Trophoblast cell (in vitro differentiated cells and primary cell): Measurements from ENCODE around the gene DNAH3.

Experiments used
- DNase-seq, 2 donors: peaks; one replicate each; pipeline ENCODE4 v3.0.0-alpha.2; 2016
- H2AFZ ChIP-seq: 2 replicates; pipeline ENCODE4 v1.6.1; 2013; ENCODE audit warnings: low read length, moderate library complexity, mild to moderate bottlenecking; ENCODE audit not compliant: insufficient read depth, poor library complexity
- H2AK5ac ChIP-seq: 2 replicates; pipeline ENCODE4 v1.6.1; 2013; ENCODE audit warnings: mild to moderate bottlenecking, low read length
- H2BK120ac ChIP-seq: 2 replicates; pipeline ENCODE4 v1.6.1; 2013; ENCODE audit warnings: low read length, mild to moderate bottlenecking, moderate library complexity; ENCODE audit not compliant: insufficient read depth, poor library complexity
- H2BK12ac ChIP-seq: 2 replicates; pipeline ENCODE4 v1.6.1; 2013; ENCODE audit warnings: mild to moderate bottlenecking, low read length, moderate library complexity
- H2BK5ac ChIP-seq: 2 replicates; pipeline ENCODE4 v1.6.1; 2013; ENCODE audit warnings: low read length, low read depth, moderate library complexity, mild to moderate bottlenecking; ENCODE audit not compliant: poor library complexity
- H3K14ac ChIP-seq: 2 replicates; pipeline ENCODE4 v1.6.1; 2013; ENCODE audit warnings: mild to moderate bottlenecking, low read length
- H3K18ac ChIP-seq: 2 replicates; pipeline ENCODE4 v1.6.1; 2013; ENCODE audit warnings: mild to moderate bottlenecking, low read length
- H3K23ac ChIP-seq: 2 replicates; pipeline ENCODE4 v1.6.1; 2013; ENCODE audit warnings: low read length
- H3K27ac ChIP-seq: 2 replicates; pipeline ENCODE4 v1.5.1; 2013; ENCODE audit warnings: low read depth, mild to moderate bottlenecking, inconsistent platforms, low read length, moderate library complexity
- H3K27me3 ChIP-seq: 2 replicates; pipeline ENCODE4 v1.6.1; 2013; ENCODE audit warnings: inconsistent platforms, mild to moderate bottlenecking, low read length, moderate library complexity; ENCODE audit not compliant: insufficient read depth
- H3K36me3 ChIP-seq, 2 experiments: 1 replicate in 1 of 2; 2 replicates in 1 of 2; pipeline ENCODE4 v1.6.1; 2013; ENCODE audit warnings: low read length in 2 of 2, mild to moderate bottlenecking in 2 of 2, moderate library complexity in 1 of 2; ENCODE audit not compliant: insufficient read depth in 2 of 2, control insufficient read depth in 1 of 2
- H3K4ac ChIP-seq: 2 replicates; pipeline ENCODE4 v1.6.1; 2013; ENCODE audit warnings: low read depth, mild to moderate bottlenecking, low read length, moderate library complexity
- H3K4me1 ChIP-seq, 2 experiments: 1 replicate in 1 of 2; 2 replicates in 1 of 2; pipeline ENCODE4 v1.6.1; 2013; ENCODE audit warnings: low read length in 2 of 2, mild to moderate bottlenecking in 2 of 2, moderate library complexity in 1 of 2; ENCODE audit not compliant: insufficient read depth in 2 of 2, control insufficient read depth in 1 of 2
- H3K4me2 ChIP-seq: 2 replicates; pipeline ENCODE4 v1.6.1; 2013; ENCODE audit warnings: inconsistent platforms, mild to moderate bottlenecking, low read length, moderate library complexity
- H3K4me3 ChIP-seq: 2 replicates; pipeline ENCODE4 v1.5.1; 2013; ENCODE audit warnings: mild to moderate bottlenecking, low read depth, low read length, inconsistent platforms
- H3K79me1 ChIP-seq: one replicate; pipeline ENCODE4 v1.6.1; 2013; ENCODE audit warnings: low read length
- H3K79me2 ChIP-seq: 2 replicates; pipeline ENCODE4 v1.6.1; 2013; ENCODE audit warnings: low read length, mild to moderate bottlenecking; ENCODE audit not compliant: control insufficient read depth, insufficient read depth, poor library complexity
- H3K9ac ChIP-seq: 2 replicates; pipeline ENCODE4 v1.6.1; 2013; ENCODE audit warnings: mild to moderate bottlenecking, low read length
- H3K9me3 ChIP-seq: 2 replicates; pipeline ENCODE4 v1.6.1; 2013; ENCODE audit warnings: low read depth, mild to moderate bottlenecking, control low read depth, inconsistent platforms, low read length; ENCODE audit not compliant: insufficient read depth
- H4K12ac ChIP-seq: 2 replicates; pipeline ENCODE4 v1.6.1; 2013; ENCODE audit warnings: low read depth, mild to moderate bottlenecking, low read length, moderate library complexity
- H4K8ac ChIP-seq: 2 replicates; pipeline ENCODE4 v1.6.1; 2013; ENCODE audit warnings: low read depth, mild to moderate bottlenecking, low read length, moderate library complexity
- H4K91ac ChIP-seq: one replicate; pipeline ENCODE4 v1.6.1; 2013; ENCODE audit warnings: low read depth, mild to moderate bottlenecking, low read length, moderate library complexity
- WGBS: extraction: QIAGEN DNeasy Blood & Tissue Kit; methylation state at CpG from one replicate; pipeline ENCODE4 v1.1.7; 2013; ENCODE audit warnings: missing lambda C conversion rate; ENCODE audit not compliant: insufficient read length, insufficient coverage; ENCODE audit errors: extremely low coverage; 5-methylcytosine and 5-hydroxymethylcytosine counted together

The DNAH3 gene

DNA sequence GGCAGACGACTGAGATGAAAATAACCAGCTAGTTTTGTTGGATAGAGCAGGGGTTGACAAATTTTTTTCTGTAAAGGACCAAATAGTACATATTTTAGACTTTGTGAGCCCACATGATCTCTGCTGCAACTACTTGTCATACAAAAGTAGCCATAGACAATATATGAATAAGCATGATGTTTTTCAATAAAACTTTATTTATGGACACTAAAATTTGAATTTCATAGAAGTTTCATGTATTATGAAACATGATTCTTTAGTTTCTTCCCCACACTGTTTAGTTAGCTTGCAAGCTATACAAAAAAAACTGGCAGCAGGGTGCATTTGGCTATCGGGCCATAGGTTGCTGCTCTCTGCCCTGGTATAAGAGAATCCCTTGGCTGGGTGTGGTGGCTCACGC lies 193.5 kb downstream of the DNAH3 start:
- Histone ChIP-seq H3K9ac (no peak overlapping the region), H4K91ac (no peak overlapping the region), H3K27me3 (no peaks in the 10 kb centered on the region), H2BK120ac (no peak overlapping the region), H2AFZ (no peak overlapping the region), H2BK5ac (no peak overlapping the region), H3K36me3 (no peaks in the 10 kb centered on the region), H3K9me3 (no peaks in the 10 kb centered on the region), H3K79me1 (no peaks in the 10 kb centered on the region), H2BK12ac (no peak overlapping the region), H3K27ac (no peak overlapping the region), H3K18ac (no peak overlapping the region), H3K79me2 (no peaks in the 10 kb centered on the region), H3K4me1 (no peaks in the 10 kb centered on the region), H3K4me2 (no peak overlapping the region), H3K4me3 (no peak overlapping the region), H4K12ac (no peak overlapping the region), H3K14ac (no peak overlapping the region), H3K23ac (no peak overlapping the region), H3K4ac (no peak overlapping the region), H2AK5ac (no peak overlapping the region), H4K8ac (no peak overlapping the region)
- DNase-seq: no peak
- no CpG with 5 or more reads among the region's 3 CpGs for WGBS

DNA sequence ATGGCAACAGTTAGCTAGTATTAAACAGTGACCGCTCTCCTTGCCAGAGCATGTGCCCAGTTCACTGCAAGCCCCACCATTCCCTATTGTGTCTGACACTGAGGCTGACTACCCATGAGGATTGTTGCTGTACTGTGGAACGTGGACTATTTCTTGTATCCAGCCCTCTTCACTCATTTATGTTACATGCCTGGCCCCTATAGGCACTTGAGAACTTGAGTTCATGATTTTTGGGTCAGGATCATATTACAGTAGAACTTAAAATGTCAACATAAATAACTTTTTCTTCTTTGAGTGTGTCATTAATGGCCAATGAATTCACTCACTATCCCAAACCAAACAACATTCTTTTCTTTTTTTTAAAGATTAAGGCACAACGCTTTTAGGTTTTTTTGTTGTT lies 194.3 kb downstream of the DNAH3 start:
- no peak overlapping the region for H4K8ac ChIP-seq
- H3K79me2 ChIP-seq: no peaks in the 10 kb centered on the region
- no peaks in the 10 kb centered on the region for H3K36me3 ChIP-seq
- H3K27ac ChIP-seq: no peak overlapping the region
- no peaks in the 10 kb centered on the region for H3K79me1 ChIP-seq
- peak in 1 of 2 donors; percentile 13 for DNase-seq
- H2BK120ac ChIP-seq: no peak overlapping the region
- no peak overlapping the region for H3K4me2 ChIP-seq
- H4K12ac ChIP-seq: no peak overlapping the region
- no peak overlapping the region for H3K4me3 ChIP-seq
- H3K4ac ChIP-seq: no peak overlapping the region
- H3K14ac ChIP-seq: no peak overlapping the region
- no peak overlapping the region for H3K9ac ChIP-seq
- H3K27me3 ChIP-seq: no peaks in the 10 kb centered on the region
- no peak overlapping the region for H2BK12ac ChIP-seq
- no CpG with 5 or more reads among the region's 3 CpGs for WGBS
- H2BK5ac ChIP-seq: no peak overlapping the region
- no peak overlapping the region for H2AK5ac ChIP-seq
- no peak overlapping the region for H2AFZ ChIP-seq
- H3K4me1 ChIP-seq: no peaks in the 10 kb centered on the region
- no peak overlapping the region for H3K23ac ChIP-seq
- no peak overlapping the region for H4K91ac ChIP-seq
- no peaks in the 10 kb centered on the region for H3K9me3 ChIP-seq
- no peak overlapping the region for H3K18ac ChIP-seq

DNA sequence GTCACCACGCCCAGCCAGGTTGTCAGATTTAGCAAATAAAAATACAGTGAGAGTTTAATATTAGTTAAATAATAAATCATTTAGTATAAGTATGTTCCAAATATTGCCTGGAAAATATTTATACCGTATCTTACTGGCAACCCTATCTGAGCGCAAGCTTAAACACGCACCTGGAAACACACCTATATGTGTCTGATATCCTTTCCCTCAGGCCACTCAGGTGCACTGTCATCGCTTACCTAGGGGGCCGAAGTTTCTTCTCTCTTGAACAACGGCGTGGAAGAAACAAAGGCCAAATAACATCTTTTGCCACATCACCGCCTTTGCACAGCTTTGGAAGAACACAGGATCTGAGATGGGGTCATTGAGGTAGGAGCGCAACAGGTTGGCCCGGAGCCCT lies 196.1 kb downstream of the DNAH3 start:
- no peak overlapping the region for H3K18ac ChIP-seq
- no peaks in the 10 kb centered on the region for H3K36me3 ChIP-seq
- no peak overlapping the region for H2BK120ac ChIP-seq
- no peaks in the 10 kb centered on the region for H3K9me3 ChIP-seq
- H3K4me1 ChIP-seq: no peaks in the 10 kb centered on the region
- DNase-seq: no peak
- no peaks in the 10 kb centered on the region for H3K79me2 ChIP-seq
- H3K4ac ChIP-seq: no peak overlapping the region
- H3K27ac ChIP-seq: no peak overlapping the region
- H3K27me3 ChIP-seq: no peaks in the 10 kb centered on the region
- H4K12ac ChIP-seq: no peak overlapping the region
- H2AK5ac ChIP-seq: no peak overlapping the region
- no peak overlapping the region for H3K14ac ChIP-seq
- H3K9ac ChIP-seq: no peak overlapping the region
- H3K4me2 ChIP-seq: no peak overlapping the region
- no peak overlapping the region for H3K23ac ChIP-seq
- H2BK12ac ChIP-seq: no peak overlapping the region
- H4K8ac ChIP-seq: no peak overlapping the region
- no CpG with 5 or more reads among the region's 11 CpGs for WGBS
- H3K79me1 ChIP-seq: no peaks in the 10 kb centered on the region
- no peak overlapping the region for H3K4me3 ChIP-seq
- no peak overlapping the region for H4K91ac ChIP-seq
- no peak overlapping the region for H2AFZ ChIP-seq
- no peak overlapping the region for H2BK5ac ChIP-seq

DNA sequence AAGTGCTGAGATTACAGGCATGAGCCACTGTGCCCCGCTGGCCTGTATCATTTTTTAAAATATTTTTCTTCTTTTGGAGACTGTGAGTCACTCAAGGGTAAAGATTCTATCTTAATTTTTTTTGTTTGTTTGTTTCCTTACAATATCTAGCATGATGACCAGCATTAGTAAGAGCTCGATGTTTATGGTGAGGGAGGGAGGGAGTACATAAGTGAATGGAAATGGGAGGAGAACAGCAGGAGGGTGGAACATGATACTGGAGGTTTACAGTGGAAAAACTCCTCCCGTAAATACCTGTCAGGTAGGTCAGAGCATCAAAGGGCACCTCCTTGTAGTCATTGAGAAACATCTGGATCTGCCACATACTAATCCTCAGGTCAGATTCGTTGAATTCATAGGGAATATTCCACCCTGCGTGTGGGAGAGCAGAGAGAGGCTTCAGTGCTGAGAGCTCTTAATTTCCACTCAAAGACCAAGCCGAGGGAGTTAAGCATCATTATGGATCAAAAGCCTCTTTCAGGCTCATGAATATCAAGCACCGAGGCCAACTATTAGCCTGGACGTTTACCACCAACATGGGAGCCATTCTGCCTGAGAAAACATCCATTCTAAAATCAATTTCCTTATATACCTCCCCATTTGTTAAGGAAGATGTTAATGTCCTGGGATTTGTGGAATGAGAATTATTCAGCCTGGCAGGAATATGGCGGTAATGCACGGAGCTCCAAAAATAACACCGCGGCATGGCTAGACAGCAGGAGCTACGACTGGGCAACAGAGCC lies 198.3 kb downstream of the DNAH3 start:
- H3K79me2 ChIP-seq: no peaks in the 10 kb centered on the region
- H3K79me1 ChIP-seq: no peaks in the 10 kb centered on the region
- no peaks in the 10 kb centered on the region for H3K4me1 ChIP-seq
- no peak overlapping the region for H3K4me2 ChIP-seq
- H3K4ac ChIP-seq: no peak overlapping the region
- H3K36me3 ChIP-seq: no peaks in the 10 kb centered on the region
- peak; percentile 83 to 90 for DNase-seq
- H2AK5ac ChIP-seq: no peak overlapping the region
- H2AFZ ChIP-seq: no peak overlapping the region
- no peak overlapping the region for H4K8ac ChIP-seq
- no peaks in the 10 kb centered on the region for H3K27me3 ChIP-seq
- H4K12ac ChIP-seq: no peak overlapping the region
- no peak overlapping the region for H3K4me3 ChIP-seq
- no CpG with 5 or more reads among the region's 13 CpGs for WGBS
- no peak overlapping the region for H3K23ac ChIP-seq
- H3K9ac ChIP-seq: no peak overlapping the region
- H3K27ac ChIP-seq: no peak overlapping the region
- no peak overlapping the region for H2BK5ac ChIP-seq
- no peak overlapping the region for H3K18ac ChIP-seq
- H4K91ac ChIP-seq: no peak overlapping the region
- H2BK120ac ChIP-seq: no peak overlapping the region
- H3K9me3 ChIP-seq: no peaks in the 10 kb centered on the region
- H2BK12ac ChIP-seq: no peak overlapping the region
- H3K14ac ChIP-seq: no peak overlapping the region
